HuH-7.5 (cell line): ENCODE measurements around the gene PRKX.
"Not testable (repeated sequence)": the region's sequence is repeated elsewhere in the genome, so short reads cannot be mapped to it uniquely, and the experiment has no call there.

ENCODE experiments used
- DNase-seq: peaks from one replicate; pipeline ENCODE4 v3.0.0; 2011; ENCODE audit warnings: low spot score

Gene PRKX

GRCh38 chrX:3711331-3711917 is 2.0 kb downstream of the PRKX start:
- DNase-seq: no peak

GRCh38 chrX:3707673-3708274 is 5.7 kb downstream of the PRKX start:
- not testable (repeated sequence) for DNase-seq

DNA sequence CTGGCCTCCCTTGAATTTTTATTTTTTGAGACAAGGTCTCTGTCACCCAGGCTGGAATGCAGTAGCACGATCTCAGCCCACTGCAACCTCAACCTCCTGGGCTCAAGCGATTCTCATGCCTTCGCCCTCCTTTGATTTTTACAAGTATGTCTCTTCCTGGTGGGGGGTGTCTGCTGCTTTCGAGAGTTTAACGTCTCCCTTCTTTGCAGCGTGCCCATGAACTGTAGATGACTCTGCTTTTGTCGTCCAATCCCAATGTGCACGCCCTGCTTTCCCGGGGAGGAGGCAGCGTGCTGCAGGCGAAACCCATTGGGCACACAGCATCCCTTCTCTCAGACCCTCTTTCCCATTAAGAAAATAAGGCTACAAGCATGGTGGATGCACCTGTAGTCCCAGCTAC is 7.0 kb downstream of the PRKX start:
- DNase-seq: no peak

DNA sequence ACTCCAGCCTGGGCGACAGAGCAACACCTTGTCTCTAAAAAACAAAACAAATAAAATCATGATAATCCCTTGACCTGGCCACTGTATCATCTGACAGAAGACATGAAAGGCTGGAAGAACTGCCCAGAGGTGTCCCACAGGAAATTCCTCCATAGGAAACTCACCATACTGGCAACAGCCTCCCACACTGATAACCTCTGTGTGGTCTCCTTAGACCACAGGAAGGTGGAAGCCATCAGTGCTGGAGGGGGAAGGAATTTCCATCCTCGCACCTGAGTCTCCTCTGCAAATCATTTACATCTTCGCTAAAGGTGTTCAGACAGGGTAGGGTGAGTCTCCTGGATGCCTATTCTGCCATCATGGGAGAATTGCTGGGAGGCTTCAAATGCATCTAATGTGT is 10.2 kb downstream of the PRKX start:
- not testable (repeated sequence) for DNase-seq

DNA sequence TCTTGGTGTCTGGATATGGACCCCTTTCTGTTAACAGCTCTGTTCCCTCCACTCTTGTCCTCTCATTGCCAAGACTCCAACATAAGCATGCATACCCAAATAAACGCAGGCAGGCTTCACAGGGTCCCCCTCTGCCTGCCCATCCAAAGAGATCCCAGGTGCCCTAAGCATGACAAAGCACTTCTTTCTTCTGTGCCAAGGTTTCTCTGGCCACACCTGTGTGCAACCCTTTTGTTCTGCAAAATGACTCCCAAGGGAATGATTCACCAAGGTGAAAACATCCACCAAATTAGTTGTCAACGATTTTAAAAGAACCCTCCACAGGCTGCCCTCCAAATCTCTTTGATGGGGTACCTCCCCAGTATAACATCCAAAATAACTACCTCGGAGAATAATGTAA is 11.4 kb downstream of the PRKX start:
- not testable (repeated sequence) for DNase-seq

DNA sequence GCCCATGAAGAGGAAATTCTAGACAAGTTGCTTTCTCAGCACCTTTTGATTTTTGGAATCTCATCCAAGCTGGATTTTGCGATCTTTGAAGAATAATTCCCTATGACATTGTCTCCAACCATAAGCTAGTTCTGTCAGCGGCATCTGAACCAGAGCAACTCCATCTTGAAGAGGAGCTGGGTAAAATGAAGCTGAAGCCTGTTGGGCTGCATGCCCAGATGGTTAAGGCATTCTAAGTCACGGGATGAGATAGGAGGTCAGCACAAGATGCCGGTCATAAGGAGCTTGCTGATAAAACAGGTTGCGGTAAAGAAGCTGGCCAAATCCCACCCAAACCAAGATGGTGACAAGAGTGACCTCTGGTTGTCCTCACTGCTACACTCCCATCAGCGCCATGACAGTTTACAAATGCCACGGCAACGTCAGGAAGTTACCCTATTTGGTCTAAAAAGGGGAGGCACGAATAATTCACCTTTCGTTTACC is 12.0 kb downstream of the PRKX start:
- DNase-seq: not testable (repeated sequence)

DNA sequence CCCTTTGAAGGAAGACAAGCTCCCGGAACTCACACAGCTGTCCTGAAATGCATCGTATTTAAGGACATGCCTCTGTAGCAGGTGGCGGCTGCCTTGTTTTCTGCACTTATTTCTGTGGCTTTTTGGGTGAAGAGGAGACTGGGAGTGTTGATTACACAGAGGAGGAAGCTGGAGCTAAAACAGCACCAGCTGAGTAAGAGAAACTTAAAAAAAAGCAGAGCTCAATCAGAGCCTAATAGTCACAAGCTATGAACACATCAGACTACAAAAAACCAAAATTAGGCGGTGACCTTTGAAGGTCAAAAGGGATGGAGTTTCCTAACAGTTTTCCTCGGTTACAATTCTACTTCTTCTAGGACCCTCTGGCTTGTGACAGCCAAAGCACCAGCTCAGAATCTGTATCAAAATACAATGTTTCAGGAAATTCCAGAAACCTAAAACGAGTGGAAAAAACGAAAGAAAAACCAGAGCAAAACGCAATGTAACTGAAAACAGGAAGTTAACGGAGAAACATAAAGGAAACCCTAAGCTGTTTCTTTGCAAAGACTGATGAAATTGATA is 13.5 kb downstream of the PRKX start:
- DNase-seq: no peak

DNA sequence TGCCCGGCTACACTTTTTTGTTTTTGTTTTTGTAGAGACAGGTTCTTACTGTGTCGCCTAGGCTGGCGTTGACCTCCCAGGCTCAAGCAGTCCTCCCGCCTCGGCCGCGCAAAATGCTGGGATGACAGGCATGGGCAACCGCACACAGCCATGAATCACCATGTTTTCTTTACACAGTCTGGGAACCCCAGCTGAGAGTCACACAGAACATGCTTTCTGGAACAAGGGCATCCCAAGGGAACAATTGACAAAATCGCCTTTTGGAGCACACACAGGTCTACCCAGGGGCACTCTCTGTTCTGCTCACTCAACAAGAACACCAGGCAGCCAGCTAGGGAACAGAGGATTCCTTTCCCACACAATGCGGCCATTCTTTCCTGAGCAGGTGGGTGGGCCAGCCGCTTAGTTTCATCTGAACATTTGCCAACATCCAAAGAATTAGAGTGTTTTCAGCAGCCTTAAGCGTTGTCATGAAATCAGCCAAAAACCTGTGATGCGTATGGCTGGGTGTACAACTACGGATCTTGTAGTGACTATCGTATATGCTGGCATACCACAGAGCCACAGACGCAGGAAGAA is 15.7 kb downstream of the PRKX start:
- no peak for DNase-seq

- DNase-seq: no peak
Observed at GRCh38 chrX:3697220-3697684, 16.2 kb downstream of the PRKX start.

- DNase-seq: no peak
Observed at GRCh38 chrX:3695536-3695935, 17.9 kb downstream of the PRKX start.

DNA sequence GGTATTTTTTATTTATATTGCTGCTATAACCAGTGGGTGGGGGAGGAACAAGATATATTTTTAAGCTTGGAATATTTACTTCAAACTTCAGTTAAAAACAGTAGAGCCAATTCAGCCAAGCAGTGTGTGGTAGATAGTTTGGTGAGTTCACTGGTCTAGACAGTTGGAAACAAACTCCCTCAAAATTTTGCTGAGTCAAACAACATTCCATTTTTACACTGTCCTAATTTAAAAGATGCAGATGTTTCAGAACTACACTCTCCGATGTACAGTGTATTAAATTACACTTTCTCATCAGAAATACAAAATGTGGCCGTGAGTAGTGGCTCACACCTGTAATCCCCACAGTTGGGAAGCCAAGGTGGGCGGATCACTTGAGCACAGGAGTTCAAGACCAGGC is 23.3 kb downstream of the PRKX start:
- DNase-seq: no peak

GRCh38 chrX:3683236-3683635 is 30.2 kb downstream of the PRKX start:
- DNase-seq: not testable (repeated sequence)

DNA sequence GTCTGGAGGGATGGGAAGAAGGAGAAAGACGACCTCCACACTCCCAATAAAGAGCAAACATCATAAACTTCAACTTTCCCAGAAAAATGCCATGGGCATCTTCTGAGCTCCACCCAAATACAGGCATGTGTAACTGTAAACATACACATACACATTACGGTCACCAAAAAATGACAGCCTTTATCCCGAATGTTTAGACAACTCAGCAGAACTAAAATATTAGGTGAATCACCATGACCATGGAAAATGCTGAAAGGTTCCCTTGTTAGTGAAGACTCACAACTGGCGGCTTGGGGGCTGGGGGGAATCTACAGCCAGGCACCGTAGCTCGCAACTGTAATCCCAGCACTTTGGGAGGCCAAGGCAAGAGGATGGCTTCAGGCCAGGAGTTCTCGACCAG is 33.0 kb downstream of the PRKX start:
- DNase-seq: no peak

DNA sequence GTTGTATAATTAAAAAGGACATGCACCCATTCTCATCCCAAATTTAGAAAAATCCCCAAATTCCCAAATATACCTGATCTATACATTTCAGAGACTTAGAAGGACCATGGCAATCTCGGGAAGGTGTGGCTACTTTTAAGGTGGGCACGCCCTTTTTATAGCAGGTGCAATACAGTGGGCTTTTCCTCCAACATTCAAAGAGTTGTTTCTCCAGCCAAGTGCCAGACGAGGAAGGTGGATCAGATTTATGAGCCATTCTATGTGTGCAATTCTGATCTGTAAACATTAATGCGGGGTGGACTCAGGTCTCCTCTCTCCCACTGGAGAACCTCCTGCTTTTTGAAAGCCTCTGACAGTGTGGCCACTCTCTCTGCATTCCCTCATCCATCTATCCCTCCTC is 33.8 kb downstream of the PRKX start:
- DNase-seq: no peak

DNA sequence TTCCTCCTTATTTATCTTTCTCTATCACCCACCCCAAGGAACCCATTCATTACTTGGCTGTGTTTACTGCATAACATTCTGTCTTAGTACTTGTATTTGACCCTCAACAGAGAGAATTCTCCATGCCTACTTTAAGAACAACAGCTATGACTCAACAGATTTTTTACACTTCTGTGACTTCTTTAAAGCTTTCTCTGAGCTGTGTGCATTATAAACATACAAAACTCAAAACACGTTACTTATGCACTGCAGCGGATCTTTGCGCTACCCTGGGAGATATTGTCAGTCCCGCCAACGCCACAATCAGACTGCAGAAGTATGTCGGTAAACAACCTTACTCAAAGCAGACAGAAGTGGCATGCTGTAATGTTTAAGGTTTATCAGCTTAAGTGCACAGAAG is 35.1 kb downstream of the PRKX start:
- DNase-seq: no peak

DNA sequence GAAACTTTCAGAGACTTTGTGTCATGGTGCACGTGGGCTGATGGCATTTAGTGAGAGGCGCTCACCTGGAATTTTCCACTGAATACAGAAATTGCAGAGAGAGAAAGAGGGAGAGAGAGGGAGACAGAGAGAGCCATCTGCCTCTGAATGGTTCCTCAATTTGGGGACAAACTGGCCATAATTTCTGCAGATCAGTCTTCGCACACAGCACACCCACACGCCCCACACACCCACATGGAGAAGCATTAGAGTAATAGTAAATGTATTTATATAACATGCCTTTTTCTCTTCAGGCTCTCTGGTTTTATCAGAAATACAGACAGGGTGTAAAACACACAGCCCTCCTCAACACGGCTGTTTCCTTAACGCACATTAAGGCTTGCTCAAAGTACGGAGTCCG is 38.6 kb downstream of the PRKX start:
- no peak for DNase-seq

DNA sequence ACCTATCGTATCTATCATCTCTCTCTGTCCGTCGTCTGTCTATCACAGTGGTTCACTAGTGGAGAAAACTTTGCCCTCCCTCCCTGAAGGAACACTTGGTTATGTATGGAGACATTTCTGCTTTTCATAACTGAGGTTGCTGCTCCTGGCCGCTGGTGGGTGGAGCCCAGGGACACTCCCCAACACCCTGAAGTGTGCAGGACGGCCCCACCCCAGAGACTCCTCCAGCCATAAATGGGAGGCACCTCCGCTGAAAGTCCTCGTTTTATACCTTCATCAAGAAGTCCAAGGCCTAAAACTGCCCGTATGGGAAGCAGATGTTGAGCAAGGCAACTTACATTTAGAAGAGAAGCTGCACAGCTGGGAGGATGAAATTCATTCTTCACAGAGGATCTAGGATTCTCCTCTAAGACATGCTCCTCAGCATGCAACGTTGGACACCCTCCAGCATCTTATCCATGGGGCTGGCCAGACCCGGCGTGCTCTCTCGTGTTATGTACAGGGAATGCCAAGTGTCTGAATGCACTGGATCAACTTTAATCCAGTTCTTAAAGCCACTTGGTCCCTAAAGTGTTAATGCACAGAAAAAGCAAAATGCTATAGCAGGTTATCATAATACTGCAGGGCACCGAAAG is 43.5 kb downstream of the PRKX start:
- DNase-seq: no peak

DNA sequence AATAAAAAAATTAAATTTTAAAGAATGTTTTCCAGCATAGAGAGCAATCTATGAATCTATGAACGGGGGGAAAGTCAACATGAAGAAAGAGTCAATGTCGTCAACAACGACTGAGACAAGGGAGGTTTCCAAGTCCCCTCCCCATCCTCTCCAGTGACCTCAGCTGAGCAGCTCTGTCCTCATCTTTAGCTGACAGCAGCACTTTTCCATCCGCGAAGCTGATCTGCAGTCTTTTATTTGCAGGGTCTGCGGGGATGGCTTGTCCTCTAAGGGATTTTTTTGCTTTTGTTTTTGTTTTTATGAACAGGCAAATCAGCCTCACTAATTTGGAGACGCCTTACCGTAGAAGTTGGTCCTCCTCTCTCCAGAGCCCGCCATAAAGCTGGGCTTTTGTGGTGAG is 46.5 kb downstream of the PRKX start:
- DNase-seq: no peak

DNA sequence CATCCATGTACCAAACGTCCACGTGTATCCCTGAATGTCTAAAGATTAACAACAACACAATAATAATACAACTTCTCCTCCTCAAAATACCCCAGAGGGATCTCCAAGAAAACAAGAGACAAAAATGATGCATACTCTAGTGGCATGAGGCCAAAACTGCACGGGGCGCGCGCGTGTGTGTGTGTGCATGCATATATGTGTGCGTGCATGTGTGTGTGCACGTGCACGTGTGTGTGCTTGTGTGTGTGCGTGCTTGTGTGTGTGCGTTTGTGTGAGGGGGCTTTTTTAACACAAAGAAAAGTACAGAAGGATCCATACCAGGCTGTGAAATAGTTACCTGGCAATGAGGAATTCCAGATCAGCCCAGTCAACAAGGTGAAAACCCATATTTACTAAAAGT is 48.5 kb downstream of the PRKX start:
- DNase-seq: no peak

DNA sequence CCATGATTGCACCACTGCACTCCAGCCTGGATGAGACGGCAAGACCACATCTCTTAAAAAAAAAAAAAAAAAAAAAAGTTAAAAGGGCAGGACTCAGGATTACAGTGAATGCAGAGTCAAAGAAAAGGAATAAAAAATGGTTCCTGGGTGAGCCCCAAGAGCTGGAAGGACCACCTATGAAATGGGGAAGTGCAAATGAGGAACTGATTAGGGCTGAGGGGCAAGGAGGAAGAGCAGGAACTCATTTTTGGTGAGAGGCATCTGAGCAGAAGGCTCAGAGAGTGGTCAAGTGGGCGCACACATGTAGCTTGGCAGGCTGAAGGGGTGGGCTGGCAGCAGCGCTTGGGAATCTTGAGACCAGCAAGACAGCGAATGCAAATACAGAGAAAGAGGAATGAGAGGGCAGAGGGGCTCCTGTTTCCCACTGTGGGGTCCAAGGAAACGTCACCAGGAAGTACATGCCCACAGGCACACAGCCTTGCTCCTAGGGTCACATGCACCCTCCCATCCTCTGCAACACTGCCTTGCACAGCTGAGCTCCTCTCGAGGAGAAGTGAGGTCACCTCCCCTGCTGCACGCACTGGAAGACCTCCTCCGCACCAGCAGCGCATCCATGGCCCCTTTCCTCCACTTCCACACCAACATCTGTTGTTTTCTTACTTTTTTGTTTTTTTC is 49.7 kb downstream of the PRKX start:
- not testable (repeated sequence) for DNase-seq

- DNase-seq: no peak
Observed at GRCh38 chrX:3659761-3660160, 53.7 kb downstream of the PRKX start.

DNA sequence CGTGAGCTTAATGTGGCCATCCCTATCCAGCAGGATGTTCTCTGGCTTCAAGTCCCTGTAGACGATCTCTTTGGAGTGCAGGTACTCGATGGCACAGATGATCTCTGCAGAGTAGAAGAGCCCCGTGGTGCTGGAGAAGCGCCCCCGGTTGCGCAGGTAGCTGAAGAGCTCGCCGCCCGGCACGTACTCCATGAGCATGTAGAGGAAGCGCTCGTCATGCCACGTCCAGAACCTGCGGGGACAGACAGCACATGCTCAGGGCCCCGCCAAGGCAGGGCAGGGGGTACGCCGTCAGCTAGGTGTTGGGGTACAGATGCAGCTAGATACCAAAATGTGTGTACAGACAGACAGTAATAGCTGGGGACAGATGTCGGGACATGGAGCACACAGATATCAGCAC is 58.3 kb downstream of the PRKX start:
- no peak for DNase-seq
